Endothelial cell of umbilical vein (primary cell): ENCODE data around the gene CLIC4. TPM values are rescaled to one million over a fixed set of nuclear protein-coding genes. Genes with fewer than 3 reads are reported as not detected.

ENCODE experiments used
- BruUV-seq: library from RNA; stranded (reverse); fragments of 400-500 nt; replicated peaks from 2 replicates; lab custom pipeline; 2021; lab: Mats Ljungman, UMichigan
- CTCF ChIA-PET: fragments of 300-600, 350-600 bp; sonication (Branson Sonifier 250); formaldehyde crosslinking; loops from one replicate; lab custom pipeline; 2021; ENCODE audit warnings: antibody characterized with exemption, inconsistent platforms; lab: Charles Lee
- POLR2A ChIA-PET: fragments of 300-600, 350-600 bp; sonication (Branson Sonifier 250); formaldehyde crosslinking; loops from one replicate; lab custom pipeline; 2021; ENCODE audit warnings: antibody characterized with exemption, inconsistent platforms; lab: Charles Lee
- DNase-seq: peaks from one replicate; pipeline ENCODE4 v3.0.0-alpha.2; 2011; ENCODE audit warnings: low read depth, low spot score
- FAIRE-seq: peaks from 2 replicates; lab custom pipeline; 2011; peaks lifted over from hg19 to GRCh38; lab: Jason Lieb, UNC
- H2AFZ ChIP-seq: 2 replicates; pipeline ENCODE4 v1.6.0; 2012; ENCODE audit warnings: low read depth, low read length, control low read depth, inconsistent platforms
- H3K27ac ChIP-seq: 2 replicates; pipeline ENCODE4 v1.5.1; 2011; ENCODE audit warnings: low read depth, mild to moderate bottlenecking, control low read depth, low read length, moderate library complexity; ENCODE audit not compliant: insufficient read depth
- H3K27me3 ChIP-seq, 2 experiments: 2 replicates each; pipeline versions ENCODE4 v1.6.0 to v1.6.1; 2011; ENCODE audit warnings: low read length in 2 of 2, mixed read lengths in 1 of 2; ENCODE audit not compliant: control insufficient read depth in 2 of 2, insufficient read depth in 2 of 2
- H3K36me3 ChIP-seq, 2 experiments: 2 replicates in 1 of 2; 3 replicates in 1 of 2; pipeline ENCODE4 v1.5.1; 2011; ENCODE audit warnings: low read length in 2 of 2, mild to moderate bottlenecking in 1 of 2, moderate library complexity in 1 of 2; ENCODE audit not compliant: control insufficient read depth in 2 of 2, insufficient read depth in 2 of 2; ENCODE audit errors: extremely low read depth in 1 of 2
- H3K4me1 ChIP-seq: 3 replicates; pipeline ENCODE4 v1.5.1; 2011; ENCODE audit warnings: mild to moderate bottlenecking, low read length; ENCODE audit not compliant: control insufficient read depth, insufficient read depth; ENCODE audit errors: extremely low read depth
- H3K4me2 ChIP-seq: 2 replicates; pipeline ENCODE4 v1.6.1; 2011; ENCODE audit warnings: low read length, control low read depth, mixed read lengths; ENCODE audit not compliant: insufficient read depth
- H3K4me3 ChIP-seq, 3 experiments: fragments of 200-600 bp in 1 of 3; sonication (generic), shearing (Covaris generic) in 1 of 3; replicated peaks in 1 of 3; 2 replicates each; pipeline ENCODE4 v1.5.1; 2011 to 2016; ENCODE audit warnings: control low read depth in 3 of 3, low read length in 3 of 3, mild to moderate bottlenecking in 2 of 3, inconsistent platforms in 1 of 3, low read depth in 1 of 3, moderate library complexity in 1 of 3; ENCODE audit not compliant: insufficient read depth in 1 of 3
- H3K79me2 ChIP-seq: 2 replicates; pipeline ENCODE4 v1.6.0; 2012; ENCODE audit warnings: low read length, inconsistent platforms; ENCODE audit not compliant: control insufficient read depth, insufficient read depth
- H3K9ac ChIP-seq: replicated peaks from 2 replicates; pipeline ENCODE3; 2011; ENCODE audit warnings: low read length, control low read depth; ENCODE audit not compliant: insufficient read depth; ENCODE audit errors: extremely low read depth
- H3K9me1 ChIP-seq: replicated peaks from 3 replicates; pipeline ENCODE4 v1.6.0; 2011; ENCODE audit warnings: mild to moderate bottlenecking, low read length; ENCODE audit not compliant: control insufficient read depth, insufficient read depth; ENCODE audit errors: extremely low read depth
- H3K9me3 ChIP-seq: replicated peaks from 2 replicates; pipeline ENCODE4 v1.5.1; 2012; ENCODE audit warnings: low read length, inconsistent platforms; ENCODE audit not compliant: control insufficient read depth, insufficient read depth
- H4K20me1 ChIP-seq: replicated peaks from 2 replicates; pipeline ENCODE3; 2011; ENCODE audit warnings: mild to moderate bottlenecking, low read length; ENCODE audit not compliant: control insufficient read depth, insufficient read depth; ENCODE audit errors: extremely low read depth
- EZH2 ChIP-seq: IDR thresholded peaks from 2 replicates; pipeline ENCODE4 v1.6.1; 2012; ENCODE audit warnings: borderline replicate concordance, low read depth, mild to moderate bottlenecking, moderate library complexity, low read length, inconsistent platforms; ENCODE audit not compliant: severe bottlenecking
- FOS ChIP-seq: IDR thresholded peaks from 2 replicates; pipeline ENCODE4 v1.6.1; 2011; ENCODE audit warnings: mild to moderate bottlenecking, low read length, moderate library complexity, borderline replicate concordance; ENCODE audit not compliant: insufficient read depth
- GATA2 ChIP-seq: IDR thresholded peaks from 2 replicates; pipeline ENCODE4 v1.7.0; 2011; ENCODE audit warnings: low read depth, mild to moderate bottlenecking, moderate library complexity, mixed read lengths, low read length; ENCODE audit not compliant: insufficient read length, insufficient read depth
- POLR2A ChIP-seq: IDR thresholded peaks from 2 replicates; pipeline ENCODE4 v1.6.1; 2012; ENCODE audit warnings: low read depth, mild to moderate bottlenecking, control low read depth, low read length
- dilution Hi-C: fragments of 300-500 bp; cut with MboI; formaldehyde crosslinking; loops from one replicate; pipeline ENCODE4 v1.15.0; 2019; ENCODE audit warnings: low sequenced_read_pairs; ENCODE audit not compliant: extremely low pct_ligation_motif_present
- intact Hi-C: fragments of 100-400 bp; cut with micrococcal nuclease; formaldehyde crosslinking; loops from one replicate; pipeline ENCODE4 v1.10.0; 2022
- polyA plus RNA-seq, 4 experiments: library from polyadenylated mRNA; depleted of rRNA in 3 of 4; stranded (reverse) in 3 of 4; unstranded in 1 of 4; fragments of >200 nt; gene quantifications; 2 replicates each; pipeline versions ENCODE4 v1.2.1 to v1.2.3, GENCODE V29; 2011 to 2012; ENCODE audit warnings: missing spikeins in 1 of 4
- total RNA-seq: library from RNA; stranded (reverse); gene quantifications from 2 replicates; pipeline ENCODE4 v1.2.3, GENCODE V29; 2021
- TF ChIP-seq, protein P1 (sequence below): IDR thresholded peaks from 2 replicates; pipeline ENCODE4 v1.6.1; 2011; ENCODE audit not compliant: insufficient read depth, insufficient read length

The CLIC4 gene
- total and polyA plus RNA-seq, 2 donors (not counting 3 experiments of a cell fraction or from before 2014, with no cell fraction given) = 97.5 to 330 TPM

DNA sequence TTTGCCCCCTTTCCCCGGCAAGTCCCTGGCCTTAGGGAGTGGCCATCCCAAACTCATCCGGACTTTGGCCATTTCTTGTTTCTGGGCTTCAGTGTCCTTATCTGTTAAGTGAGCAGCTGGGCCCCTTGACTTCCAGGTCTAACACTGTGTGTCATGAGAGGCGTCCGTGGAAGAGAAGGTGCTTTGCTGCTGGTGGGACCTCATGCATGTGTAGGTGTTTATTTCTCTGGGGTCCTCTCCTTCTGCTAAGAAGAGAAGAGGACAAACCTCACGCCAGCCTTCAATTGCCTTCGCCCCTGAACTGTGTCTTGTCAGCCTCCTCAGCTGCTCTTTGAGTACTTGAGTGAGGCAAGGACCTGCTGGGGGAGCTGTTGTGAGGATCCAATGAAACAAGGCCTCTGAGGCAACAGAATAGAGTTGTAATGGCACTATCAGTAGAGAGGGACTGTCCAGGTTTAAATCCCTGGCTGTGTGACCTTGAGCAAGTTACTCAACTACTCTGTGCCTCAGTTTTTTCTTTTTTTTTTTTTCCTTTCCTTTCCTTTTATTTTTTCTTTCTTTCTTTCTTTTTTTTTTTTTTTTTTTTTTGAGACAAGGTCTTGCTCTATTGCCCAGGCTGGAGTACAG lies 112.4 kb downstream of the CLIC4 start:
- TF ChIP-seq POLR2A = no peak
- Histone ChIP-seq H2AFZ (no peak overlapping the region), H3K9ac (no peak overlapping the region), H3K4me3 (no peak overlapping the region), H3K27ac (no peak overlapping the region), H3K79me2 (no peaks in the 10 kb centered on the region), H3K4me2 (no peak overlapping the region), H3K4me1 (no peaks in the 10 kb centered on the region), H3K9me1 (no peaks in the 10 kb centered on the region), H3K9me3 (no peaks in the 10 kb centered on the region), H3K36me3 (no peaks in the 10 kb centered on the region), H3K27me3 (no peaks in the 10 kb centered on the region), H4K20me1 (no peaks in the 10 kb centered on the region)
- dilution Hi-C loops = no loop called here
- FAIRE-seq (no peak), DNase-seq (no peak)
- ChIA-PET CTCF (no interaction called here), POLR2A (no interaction called here)
- intact Hi-C loops = no loop called here
- BruUV-seq = no TSS peak

- no peak overlapping the region for H2AFZ ChIP-seq
- no peak overlapping the region for H3K4me2 ChIP-seq
- DNase-seq (no peak), FAIRE-seq (no peak)
- no peak overlapping the region for H3K4me3 ChIP-seq
- TF ChIP-seq, protein P1, sequence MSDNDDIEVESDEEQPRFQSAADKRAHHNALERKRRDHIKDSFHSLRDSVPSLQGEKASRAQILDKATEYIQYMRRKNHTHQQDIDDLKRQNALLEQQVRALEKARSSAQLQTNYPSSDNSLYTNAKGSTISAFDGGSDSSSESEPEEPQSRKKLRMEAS = no peak
- TF ChIP-seq GATA2 (no peak), EZH2 (no peak), FOS (no peak)
- intact Hi-C loops (no loop called here), dilution Hi-C loops (no loop called here)
- H3K9me1 ChIP-seq = no peaks in the 10 kb centered on the region
- H3K27me3 ChIP-seq = no peaks in the 10 kb centered on the region
- H3K27ac ChIP-seq = no peak overlapping the region
- H3K79me2 ChIP-seq = no peaks in the 10 kb centered on the region
- no peaks in the 10 kb centered on the region for H3K36me3 ChIP-seq
- ChIA-PET CTCF (no interaction called here), POLR2A (no interaction called here)
- no peaks in the 10 kb centered on the region for H3K9me3 ChIP-seq
- H4K20me1 ChIP-seq = no peaks in the 10 kb centered on the region
- no TSS peak for BruUV-seq
- no peak overlapping the region for H3K9ac ChIP-seq
- no peaks in the 10 kb centered on the region for H3K4me1 ChIP-seq
These were observed 113.0 kb downstream of the CLIC4 start for GRCh38 chr1:24858277-24858676.
